Natural killer cell treated with Interleukin-12 subunit alpha and Interleukin-12 subunit beta and Interleukin-15 and Interleukin-18, amount 100 ng/mL, for 72 hours (primary cell): ENCODE measurements around the gene SPATA2. TPM values are rescaled to one million over a fixed set of nuclear protein-coding genes. Genes with fewer than 3 reads are reported as not detected.

Source experiments
- ATAC-seq, 2 donors: fragments of 150-1000 bp; cut with Tn5 transposase in 1 of 2; sonication (Bioruptor Pico), chemical (Tn5 transposase) in 1 of 2; 2 replicates each; pipeline ENCODE4 v1.10.0; 2021
- DNase-seq: peaks from one replicate; pipeline ENCODE4 v3.0.0; 2022; ENCODE audit warnings: low spot score
- H3K27ac Mint-ChIP-seq, 2 donors: 1 replicate in 1 of 2; 2 replicates in 1 of 2; pipeline ENCODE4 v1.8.0; 2022; ENCODE audit warnings: mixed read lengths in 2 of 2, mild to moderate bottlenecking in 1 of 2, moderate library complexity in 1 of 2
- H3K27me3 Mint-ChIP-seq, 2 donors: 1 replicate in 1 of 2; 2 replicates in 1 of 2; pipeline ENCODE4 v1.8.0; 2022; ENCODE audit warnings: mixed read lengths in 2 of 2
- H3K36me3 Mint-ChIP-seq: one replicate; pipeline ENCODE4 v1.8.0; 2022; ENCODE audit warnings: mixed read lengths
- H3K4me1 Mint-ChIP-seq, 2 donors: 1 replicate in 1 of 2; 2 replicates in 1 of 2; pipeline ENCODE4 v1.8.0; 2022; ENCODE audit warnings: low read depth in 2 of 2, mixed read lengths in 2 of 2, mild to moderate bottlenecking in 1 of 2
- H3K4me3 Mint-ChIP-seq: one replicate; pipeline ENCODE4 v1.8.0; 2022; ENCODE audit warnings: mixed read lengths
- H3K9me3 Mint-ChIP-seq: 2 replicates; pipeline ENCODE4 v1.8.0; 2022; ENCODE audit warnings: mixed read lengths
- total RNA-seq, 2 donors: library from RNA; stranded (reverse); gene quantifications; one replicate each; pipeline ENCODE4 v1.2.3, GENCODE V29; 2022

SPATA2 gene
- total RNA-seq, 2 donors from 2014 or later, result 10.1 to 12.0 TPM

DNA sequence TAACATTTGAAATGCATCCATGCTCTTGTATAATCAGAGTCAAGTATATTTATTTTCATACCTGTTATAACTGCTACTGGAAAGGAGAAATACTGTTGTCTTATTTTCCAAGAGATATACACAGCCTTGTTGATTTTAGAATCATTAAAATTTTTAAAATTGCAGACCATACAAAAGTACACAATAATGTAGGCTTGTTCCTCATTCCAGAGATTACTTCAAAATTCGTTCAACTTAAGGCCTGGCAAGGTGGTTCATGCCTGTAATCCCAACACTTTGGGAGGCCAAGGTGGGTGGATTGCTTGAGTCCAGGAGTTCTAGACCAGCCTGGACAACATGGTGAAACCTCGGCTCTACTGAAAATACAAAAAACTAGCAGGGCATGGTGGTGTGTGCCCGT is 27.0 kb upstream of the SPATA2 start:
- H3K27me3 Mint-ChIP-seq, result no peaks in the 10 kb centered on the region
- H3K4me1 Mint-ChIP-seq, result peaks cover 31 to 40% of the 10 kb centered on the region in 2 donors
- peaks cover 16% of the 10 kb centered on the region for H3K36me3 Mint-ChIP-seq
- no peaks in the 10 kb centered on the region for H3K9me3 Mint-ChIP-seq
- ATAC-seq (no peak), DNase-seq (no peak)
- no peak overlapping the region for H3K4me3 Mint-ChIP-seq
- no peak overlapping the region for H3K27ac Mint-ChIP-seq

DNA sequence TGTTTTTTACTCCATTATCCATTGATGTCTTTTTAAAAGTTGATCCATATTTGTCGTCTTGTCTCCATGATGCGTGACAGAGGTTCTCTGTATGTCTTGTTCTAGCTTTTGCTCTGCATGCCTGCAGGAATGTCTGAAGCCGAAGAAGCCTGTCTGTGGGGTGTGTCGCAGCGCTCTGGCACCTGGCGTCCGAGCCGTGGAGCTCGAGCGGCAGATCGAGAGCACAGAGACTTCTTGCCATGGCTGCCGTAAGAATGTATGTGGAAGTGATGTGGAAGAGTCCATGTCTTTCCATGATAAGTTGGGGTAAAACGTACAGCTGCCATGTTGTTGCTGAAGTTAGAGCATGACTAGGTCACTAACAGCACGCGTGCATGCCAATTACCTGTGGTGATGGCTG is 26.1 kb upstream of the SPATA2 start:
- DNase-seq (no peak), ATAC-seq (no peak)
- H3K4me1 Mint-ChIP-seq, result peaks cover 39 to 45% of the 10 kb centered on the region in 2 donors
- no peaks in the 10 kb centered on the region for H3K9me3 Mint-ChIP-seq
- no peaks in the 10 kb centered on the region for H3K27me3 Mint-ChIP-seq
- no peak overlapping the region for H3K4me3 Mint-ChIP-seq
- peaks cover 8% of the 10 kb centered on the region for H3K36me3 Mint-ChIP-seq
- no peak overlapping the region for H3K27ac Mint-ChIP-seq

DNA sequence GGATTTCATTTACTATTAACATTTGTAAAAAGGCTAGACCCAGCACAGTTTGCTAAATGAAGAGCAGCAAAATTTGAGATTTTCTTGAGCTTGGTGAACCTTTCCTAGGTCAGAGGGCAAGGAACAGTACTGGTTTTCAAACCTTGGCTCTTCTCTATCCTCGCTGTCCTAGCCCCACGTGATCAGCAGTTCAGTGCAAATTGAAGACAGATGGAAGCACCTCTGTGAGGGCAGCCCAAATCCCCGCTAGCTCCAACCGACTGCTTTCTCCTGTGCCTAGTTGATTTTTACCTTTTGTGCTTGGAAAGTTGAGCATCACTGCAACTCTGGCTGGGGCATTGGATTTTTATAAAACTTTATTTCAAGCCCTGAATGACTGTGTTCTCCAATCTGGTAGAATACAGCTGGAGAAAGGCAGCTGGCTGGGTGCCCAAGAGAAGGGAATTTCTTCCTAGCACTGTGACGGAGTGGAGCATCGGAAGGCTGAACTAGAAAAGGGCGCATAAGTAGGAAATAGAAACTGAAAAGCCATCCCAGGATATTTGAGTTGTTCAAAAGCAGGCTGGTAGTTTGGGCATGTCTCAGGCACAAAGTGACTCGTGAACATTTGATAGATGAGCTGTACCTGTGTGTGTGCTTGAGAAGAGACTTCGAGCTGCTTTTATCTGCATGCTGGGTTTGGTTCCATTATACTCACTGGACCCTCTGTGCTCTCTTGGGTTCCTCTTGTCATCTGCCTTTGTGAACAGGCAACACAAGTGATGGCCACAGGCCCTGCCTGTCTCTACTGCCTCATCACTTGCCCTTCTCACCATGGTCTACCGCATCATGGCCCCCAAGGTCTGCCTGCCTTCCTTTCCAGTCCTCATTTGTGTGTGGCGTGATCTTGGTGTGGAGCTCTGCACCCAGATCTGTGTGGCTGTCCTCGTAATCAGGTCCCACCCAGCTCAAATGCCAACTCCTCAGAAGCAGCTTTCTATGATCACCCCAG is 23.1 kb upstream of the SPATA2 start:
- Mint-ChIP-seq H3K27ac (peak overlapping the region; percentile 70 to 96), H3K27me3 (no peaks in the 10 kb centered on the region), H3K9me3 (no peaks in the 10 kb centered on the region), H3K4me1 (peaks cover 49 to 51% of the 10 kb centered on the region in 2 donors), H3K36me3 (peaks cover 7% of the 10 kb centered on the region), H3K4me3 (peak overlapping the region; percentile 94)
- no peak for DNase-seq
- no peak for ATAC-seq

DNA sequence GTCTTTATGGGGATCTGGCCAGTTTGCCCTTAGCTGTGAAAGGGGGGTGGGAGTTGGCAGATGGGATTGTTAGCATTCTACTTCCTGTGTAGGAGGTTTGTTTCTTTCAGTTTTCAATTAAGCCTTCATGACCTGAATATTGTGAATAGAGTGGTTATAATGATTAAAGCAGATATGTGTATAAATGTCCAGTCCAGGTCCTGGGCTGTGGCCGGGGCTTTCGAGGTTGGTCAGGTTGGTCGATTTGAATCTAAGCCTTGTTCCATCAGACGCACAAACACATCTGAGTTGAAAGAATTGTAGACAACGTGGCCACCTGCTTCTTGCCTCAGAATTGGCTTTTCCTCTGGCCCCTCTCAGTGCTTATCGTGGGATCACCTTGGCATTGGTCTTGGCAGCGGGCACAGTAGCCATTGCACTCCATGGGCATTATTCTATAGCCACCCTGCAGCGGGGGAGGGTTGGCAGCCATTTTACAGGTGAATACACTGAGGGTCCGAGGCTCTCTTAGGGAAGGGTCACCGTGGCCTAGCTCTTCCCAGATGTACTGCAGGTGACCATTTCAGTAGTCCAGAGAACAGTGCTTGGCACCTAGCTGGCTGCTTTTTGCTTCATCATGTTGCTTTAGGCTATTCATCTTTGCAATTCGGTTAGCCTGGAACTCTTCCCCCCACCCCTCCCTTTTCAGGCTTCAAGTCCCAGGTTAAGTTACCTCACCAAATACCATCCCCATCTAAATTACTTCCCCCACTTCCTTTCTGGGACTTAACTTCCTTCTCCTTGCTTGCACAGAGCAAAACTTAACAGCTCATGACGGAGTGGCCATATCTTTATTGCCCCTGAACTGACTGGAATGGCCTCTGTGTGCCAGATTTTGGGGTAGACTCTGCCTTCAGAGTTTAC is 21.9 kb upstream of the SPATA2 start:
- Mint-ChIP-seq H3K27me3 (no peaks in the 10 kb centered on the region), H3K4me3 (peak overlapping the region; percentile 94), H3K4me1 (peaks cover 49 to 51% of the 10 kb centered on the region in 2 donors), H3K36me3 (peaks cover 7% of the 10 kb centered on the region), H3K27ac (peak overlapping the region; percentile 70 to 96), H3K9me3 (no peaks in the 10 kb centered on the region)
- peak in 1 of 2 donors; percentile 32 for ATAC-seq
- DNase-seq, result no peak

DNA sequence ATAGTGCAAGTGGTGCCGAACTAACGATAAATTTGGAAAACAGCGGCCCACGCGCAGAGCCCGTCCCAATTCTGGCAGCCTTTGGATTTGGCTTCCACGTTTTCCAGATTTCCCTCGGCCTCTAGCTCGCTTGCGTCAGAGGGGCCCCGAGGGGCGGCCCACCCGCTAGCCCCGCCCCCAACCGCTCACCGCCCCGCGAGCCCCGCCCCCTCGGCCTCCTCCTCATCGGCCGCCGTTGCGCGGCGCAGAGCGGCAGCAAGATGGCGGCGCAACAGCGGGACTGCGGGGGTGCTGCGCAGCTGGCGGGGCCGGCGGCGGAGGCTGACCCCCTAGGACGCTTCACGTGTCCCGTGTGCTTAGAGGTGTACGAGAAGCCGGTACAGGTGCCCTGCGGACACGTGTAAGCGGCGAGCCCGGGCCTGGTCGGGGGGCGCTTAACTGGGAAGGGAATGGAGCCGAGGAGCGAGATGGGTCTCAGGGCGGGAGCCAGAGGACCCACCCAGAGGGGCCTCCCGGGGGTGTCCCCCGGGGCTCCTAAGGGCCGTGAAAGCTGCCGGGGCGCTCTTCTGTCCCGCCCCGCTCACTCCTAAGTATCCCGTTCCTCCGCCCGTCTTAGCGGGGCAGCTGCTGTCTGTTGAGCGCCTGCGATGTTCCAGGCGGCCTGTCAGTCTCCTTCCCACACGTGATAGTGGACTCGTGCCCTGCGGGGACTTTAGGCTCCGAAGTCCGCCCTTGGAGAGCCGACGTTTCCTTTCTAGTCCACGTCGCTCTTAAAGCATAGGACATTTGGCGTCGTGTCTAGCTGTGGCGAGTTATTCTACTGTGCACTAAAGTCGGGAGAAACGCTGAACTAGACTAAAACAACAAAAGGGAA is 21.1 kb upstream of the SPATA2 start, which contains the start of gene RNF114:
Gene RNF114 (plus strand): TSS at position 245 of the 874 bp plus-strand sequence. CDS start 16 bp downstream, at position 261.
- Mint-ChIP-seq H3K9me3 (no peaks in the 10 kb centered on the region), H3K4me1 (peaks cover 47 to 48% of the 10 kb centered on the region in 2 donors), H3K4me3 (peak within 1 kb of the TSS; percentile 94), H3K27me3 (no peaks in the 10 kb centered on the region), H3K27ac (peak within 1 kb of the TSS; percentile 70 to 96), H3K36me3 (peaks cover 5% of the 10 kb centered on the region)
- ATAC-seq (peak; percentile 97 to 98), DNase-seq (peak; percentile 91)

DNA sequence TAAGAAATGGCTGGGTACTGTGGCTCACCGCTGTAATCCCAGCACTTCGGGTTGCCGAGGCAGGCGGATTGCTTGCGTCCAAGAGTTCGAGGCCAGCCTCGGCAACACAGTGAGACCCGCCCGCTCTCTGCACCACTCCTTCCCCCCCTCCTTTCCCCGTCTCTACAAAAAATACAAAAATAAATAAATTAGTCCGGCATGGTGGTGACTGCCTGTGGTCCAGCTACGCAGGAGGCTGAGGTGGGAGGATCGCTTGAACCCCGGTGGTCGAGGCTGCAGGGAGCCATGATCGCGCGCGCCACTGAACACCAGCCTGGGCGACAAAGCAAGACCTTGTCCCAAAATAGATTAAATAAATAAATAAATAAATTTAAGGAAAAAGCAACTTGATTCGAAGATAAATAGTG is 20.4 kb upstream of the SPATA2 start:
- Mint-ChIP-seq H3K4me3 (peak overlapping the region; percentile 94), H3K27ac (peak overlapping the region in 1 of 2 donors; percentile 74), H3K4me1 (peaks cover 40 to 42% of the 10 kb centered on the region in 2 donors), H3K9me3 (no peaks in the 10 kb centered on the region), H3K27me3 (no peaks in the 10 kb centered on the region), H3K36me3 (no peaks in the 10 kb centered on the region)
- ATAC-seq (no peak), DNase-seq (no peak)

DNA sequence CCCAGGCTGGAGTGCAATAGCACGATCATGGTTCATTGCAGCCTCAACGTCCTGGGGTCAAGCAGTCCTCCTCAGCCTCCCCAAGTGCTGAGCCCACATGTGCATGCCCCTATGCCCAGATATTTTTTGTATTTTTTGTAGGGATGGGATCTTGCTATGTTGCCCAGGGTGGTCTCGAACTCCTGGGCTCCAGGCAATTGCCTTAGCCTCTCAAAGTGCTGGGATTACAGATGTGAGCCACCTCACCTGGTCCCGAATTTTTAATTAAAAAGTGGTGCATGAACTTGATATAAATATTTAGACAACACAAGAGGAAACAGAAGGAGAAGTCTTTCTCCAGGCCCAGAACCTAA is 13.8 kb upstream of the SPATA2 start:
- H3K27ac Mint-ChIP-seq, result no peak overlapping the region
- H3K9me3 Mint-ChIP-seq, result no peaks in the 10 kb centered on the region
- no peak overlapping the region for H3K4me3 Mint-ChIP-seq
- no peaks in the 10 kb centered on the region for H3K36me3 Mint-ChIP-seq
- ATAC-seq, result no peak
- DNase-seq, result no peak
- H3K4me1 Mint-ChIP-seq, result peaks cover 3 to 9% of the 10 kb centered on the region in 2 donors
- peaks cover 5% of the 10 kb centered on the region in 2 donors for H3K27me3 Mint-ChIP-seq

DNA sequence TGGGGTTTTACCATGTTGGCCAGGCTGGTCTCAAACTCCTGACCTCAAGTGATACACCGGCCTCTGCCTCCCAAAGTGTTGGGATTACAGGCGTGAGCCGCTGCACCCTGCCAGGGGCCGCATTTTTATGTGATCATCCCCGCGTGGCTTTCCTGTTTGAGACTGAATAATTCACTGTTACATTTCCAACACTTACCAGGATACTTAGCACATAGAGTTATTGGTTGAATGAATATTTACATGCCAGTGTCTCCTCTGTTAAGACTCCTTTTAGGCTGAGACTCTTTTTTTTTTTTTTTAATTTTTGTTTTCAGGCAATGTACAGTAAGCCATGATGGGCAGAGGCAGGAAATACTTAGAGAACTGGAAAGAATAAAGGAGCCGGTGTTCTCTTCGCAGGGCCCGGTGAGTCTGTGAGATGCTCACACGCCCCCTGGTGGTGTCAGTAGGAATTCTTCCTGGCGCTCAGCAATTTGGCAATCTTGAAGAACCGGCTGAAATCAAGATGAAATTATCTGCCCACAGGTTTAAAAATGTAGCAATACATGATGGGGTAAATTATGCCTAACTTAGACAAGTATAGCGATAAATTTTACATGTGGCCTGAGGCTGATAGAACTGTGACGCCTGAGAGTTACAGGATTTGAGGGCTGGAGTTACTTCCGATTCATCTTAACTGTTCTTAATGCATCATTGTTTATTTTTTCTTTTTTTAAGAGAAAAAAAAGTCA is 13.2 kb upstream of the SPATA2 start:
- no peak overlapping the region for H3K4me3 Mint-ChIP-seq
- H3K4me1 Mint-ChIP-seq, result peaks cover 0 to 5% of the 10 kb centered on the region in 2 donors
- no peak overlapping the region for H3K27ac Mint-ChIP-seq
- DNase-seq (peak; percentile 80), ATAC-seq (peak; percentile 75 to 88)
- no peaks in the 10 kb centered on the region for H3K36me3 Mint-ChIP-seq
- H3K9me3 Mint-ChIP-seq, result no peaks in the 10 kb centered on the region
- peaks cover 5% of the 10 kb centered on the region in 2 donors for H3K27me3 Mint-ChIP-seq

DNA sequence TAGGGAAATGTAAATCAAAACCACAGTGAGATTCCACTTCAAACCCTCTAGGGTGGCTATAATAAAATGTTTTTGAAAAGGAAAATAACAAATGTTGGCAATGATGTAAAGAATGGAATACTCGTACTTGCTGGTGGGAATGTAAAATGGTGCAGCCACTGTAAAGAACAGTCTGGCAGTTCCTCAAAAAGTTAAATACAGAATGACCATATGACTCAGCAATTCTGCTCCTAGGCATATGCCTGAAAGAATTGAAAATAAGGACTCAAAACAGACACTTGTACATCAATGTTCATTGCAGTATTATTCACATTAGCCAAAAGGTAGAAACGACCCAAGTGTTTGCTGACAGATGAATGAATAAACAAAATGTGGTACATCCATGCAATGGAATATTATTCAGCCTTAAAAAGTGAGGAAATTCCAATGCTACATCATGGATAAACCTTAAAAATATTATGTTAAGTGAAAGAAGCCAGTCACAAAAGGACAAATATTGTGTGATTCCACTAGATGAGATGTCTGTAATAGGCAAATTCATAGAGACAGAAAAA is 10.6 kb upstream of the SPATA2 start:
- peaks cover 5 to 7% of the 10 kb centered on the region in 2 donors for H3K27me3 Mint-ChIP-seq
- H3K36me3 Mint-ChIP-seq, result no peaks in the 10 kb centered on the region
- no peak for DNase-seq
- H3K4me1 Mint-ChIP-seq, result peaks cover 0 to 5% of the 10 kb centered on the region in 2 donors
- no peaks in the 10 kb centered on the region for H3K9me3 Mint-ChIP-seq
- no peak overlapping the region for H3K27ac Mint-ChIP-seq
- H3K4me3 Mint-ChIP-seq, result no peak overlapping the region
- ATAC-seq, result no peak

DNA sequence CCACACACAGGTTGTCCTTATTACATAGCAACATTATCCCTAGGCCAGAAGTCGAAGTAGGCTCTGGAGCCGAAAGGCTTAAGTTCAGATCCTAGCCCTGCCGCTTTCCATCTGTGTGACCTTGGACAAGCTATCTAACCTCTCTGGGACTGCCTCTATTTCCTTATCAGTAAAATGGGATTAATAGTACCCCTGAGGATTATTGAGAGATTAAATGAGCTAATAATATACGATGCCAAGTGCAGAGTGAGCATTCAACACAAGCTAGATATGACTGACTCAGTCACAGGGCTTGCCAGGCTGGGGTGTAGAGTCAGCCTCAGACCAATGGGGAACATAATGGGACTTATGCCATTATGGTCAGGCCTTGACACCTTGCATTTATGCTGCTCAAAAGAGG is 8.9 kb upstream of the SPATA2 start:
- peaks cover 0 to 3% of the 10 kb centered on the region in 2 donors for H3K4me1 Mint-ChIP-seq
- no peak overlapping the region for H3K27ac Mint-ChIP-seq
- no peak for ATAC-seq
- H3K4me3 Mint-ChIP-seq, result no peak overlapping the region
- no peaks in the 10 kb centered on the region for H3K9me3 Mint-ChIP-seq
- H3K36me3 Mint-ChIP-seq, result no peaks in the 10 kb centered on the region
- peaks cover 5 to 7% of the 10 kb centered on the region in 2 donors for H3K27me3 Mint-ChIP-seq
- DNase-seq, result no peak

DNA sequence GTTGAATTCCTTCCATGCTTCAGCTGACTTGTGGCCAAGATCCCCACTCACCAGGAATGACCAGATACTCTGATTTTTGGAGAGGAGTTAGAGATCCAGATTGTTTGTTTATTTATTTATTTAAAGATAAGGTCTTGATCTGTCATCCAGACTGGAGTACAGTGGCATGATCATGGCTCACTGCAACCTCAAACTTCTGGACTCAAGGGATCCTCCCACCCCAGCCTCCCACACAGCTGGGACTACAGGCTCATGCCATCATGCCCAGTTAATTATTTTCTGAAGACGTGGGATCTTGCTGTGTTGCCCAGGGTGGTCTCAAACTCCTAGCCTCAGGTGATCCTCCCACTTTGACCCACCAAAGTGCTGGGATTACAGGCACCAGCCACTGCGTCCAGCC is 4.1 kb upstream of the SPATA2 start:
- Mint-ChIP-seq H3K27me3 (peaks cover 0 to 2% of the 10 kb centered on the region in 2 donors), H3K4me1 (peaks cover 19 to 25% of the 10 kb centered on the region in 2 donors), H3K27ac (no peak overlapping the region), H3K9me3 (no peaks in the 10 kb centered on the region), H3K4me3 (no peak overlapping the region), H3K36me3 (no peaks in the 10 kb centered on the region)
- ATAC-seq (no peak), DNase-seq (no peak)

DNA sequence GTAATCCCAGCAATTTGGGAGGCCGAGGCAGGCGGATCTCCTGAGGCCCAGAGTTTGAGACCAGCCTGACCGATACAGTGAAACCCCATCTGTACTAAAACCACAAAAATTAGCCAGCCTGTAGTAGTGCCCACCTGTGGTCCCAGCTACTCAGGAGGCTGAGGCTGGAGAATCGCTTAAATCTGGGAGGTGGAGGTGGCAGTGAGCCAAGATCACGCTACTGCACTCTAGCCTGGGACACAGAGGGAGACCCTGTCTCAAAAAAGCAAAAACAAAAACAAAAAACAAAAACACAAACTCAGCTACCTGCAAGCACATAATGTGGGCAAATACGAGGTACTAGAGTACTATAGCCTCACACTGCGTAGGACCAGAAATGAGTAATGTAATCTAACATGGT is 3.7 kb upstream of the SPATA2 start:
- H3K4me1 Mint-ChIP-seq, result peaks cover 24 to 30% of the 10 kb centered on the region in 2 donors
- ATAC-seq (no peak), DNase-seq (no peak)
- H3K27ac Mint-ChIP-seq, result no peak overlapping the region
- H3K27me3 Mint-ChIP-seq, result peaks cover 0 to 2% of the 10 kb centered on the region in 2 donors
- no peaks in the 10 kb centered on the region for H3K36me3 Mint-ChIP-seq
- H3K9me3 Mint-ChIP-seq, result no peaks in the 10 kb centered on the region
- no peak overlapping the region for H3K4me3 Mint-ChIP-seq
